ENCODE measurements around the gene STXBP5. TPM values are rescaled to one million over a fixed set of nuclear protein-coding genes. Genes with fewer than 3 reads are reported as not detected.
A peak's percentile ranks its signal among the peaks of the same experiment; 100 is the strongest.

STXBP5 gene
- total and polyA plus RNA-seq, 9 of the 15 experiments (the other 6 are each of a cell fraction or from before 2014, with no cell fraction given), result 23.3 to 172 (median 71.5) TPM

- peak; percentile 67; the same call in 1 of the 2 replicates for TF ChIP-seq BRD4 (IDR thresholded peaks at IDR 0.05)
- TF ChIP-seq BCL6 (CRISPR knock-in tag; IDR thresholded peaks at IDR 0.05), result no peak
- TF ChIP-seq MEF2D (tag; conservative IDR thresholded peaks at IDR 0.05; ENCODE audit: low read depth), result peak; percentile 64; the same call in 1 of the 2 replicates
- no peak for TF ChIP-seq SAP30 (IDR thresholded peaks at IDR 0.05; ENCODE audit: borderline replicate concordance, insufficient read depth, low read depth, low read length, poor library complexity, severe bottlenecking)
- TF ChIP-seq ZNF197 (CRISPR knock-in tag; IDR thresholded peaks at IDR 0.05; ENCODE audit: low read depth), result 0 out of 2 replicates have a peak, but pooled peaks have one; percentile 36
- no peak for TF ChIP-seq IFI16 (CRISPR knock-in tag; IDR thresholded peaks at IDR 0.05)
- TF ChIP-seq ELF1 (tag; IDR thresholded peaks at IDR 0.05), result peak; percentile 78
- no peak for TF ChIP-seq KHSRP (IDR thresholded peaks at IDR 0.05)
- TF ChIP-seq SRF (CRISPR knock-in tag; IDR thresholded peaks at IDR 0.05), result peak; percentile 86 to 97
- no peak for TF ChIP-seq ELF4 (CRISPR knock-in tag; IDR thresholded peaks at IDR 0.05)
- no peak for TF ChIP-seq SRSF1 (IDR thresholded peaks at IDR 0.05; ENCODE audit: low read depth, low read length)
- no peak for TF ChIP-seq HNRNPK (IDR thresholded peaks at IDR 0.05; ENCODE audit: low read depth, low read length, poor library complexity, severe bottlenecking)
- TF ChIP-seq MBD1 (CRISPR knock-in tag; IDR thresholded peaks at IDR 0.05), result no peak
- TF ChIP-seq NR2F6 (CRISPR knock-in tag; IDR thresholded peaks at IDR 0.05), result no peak
- TF ChIP-seq DEAF1 (CRISPR knock-in tag; IDR thresholded peaks at IDR 0.05), result no peak
- TF ChIP-seq ZNF174 (CRISPR knock-in tag; IDR thresholded peaks at IDR 0.05), result no peak
- no peak for TF ChIP-seq TFE3 (CRISPR knock-in tag; IDR thresholded peaks at IDR 0.05)
- TF ChIP-seq MED1 (CRISPR knock-in tag; IDR thresholded peaks at IDR 0.05; ENCODE audit: borderline replicate concordance), result no peak
Measured at GRCh38 chr6:147166360-147166944, 37.8 kb upstream of the STXBP5 start (continued).

Measured in K562 (cell line).